HCT116 (cell line): ENCODE data around the gene TTC21B. TPM values are rescaled to one million over a fixed set of nuclear protein-coding genes. Genes with fewer than 3 reads are reported as not detected.

Source experiments
- ATAC-seq: fragments of 200-7000 bp; cut with Tn5 transposase; 2 replicates; pipeline ENCODE4 v1.9.1; 2020; ENCODE audit warnings: mild to moderate bottlenecking, moderate library complexity
- Bru-seq: library from RNA; stranded (reverse); fragments of 400-500 nt; gene quantifications from one replicate; lab custom pipeline; 2021; lab: Mats Ljungman, UMichigan
- BruChase-seq, 2 experiments: library from RNA; stranded (reverse); fragments of 400-500 nt; gene quantifications; one replicate each; lab custom pipeline; 2021; lab: Mats Ljungman, UMichigan
- BruUV-seq: library from RNA; stranded (reverse); fragments of 400-500 nt; replicated peaks from 2 replicates; lab custom pipeline; 2021; lab: Mats Ljungman, UMichigan
- CTCF ChIA-PET: fragments of 300-600 bp; sonication (Branson Sonifier 250); formaldehyde crosslinking; loops from one replicate; lab custom pipeline; 2021; ENCODE audit warnings: antibody characterized with exemption; lab: Charles Lee
- POLR2A ChIA-PET: fragments of 300-600, 350-600 bp; sonication (Branson Sonifier 250); formaldehyde crosslinking; loops from one replicate; lab custom pipeline; 2021; ENCODE audit warnings: antibody characterized with exemption; lab: Charles Lee
- RAD21 ChIA-PET, 2 experiments: fragments of 300-600 bp; sonication (Branson Sonifier 250); formaldehyde crosslinking; loops; one replicate each; lab custom pipeline; 2023; ENCODE audit warnings: low total read pairs in 2 of 2; ENCODE audit not compliant: uncharacterized antibody in 2 of 2, unreplicated experiment in 2 of 2, low non-redundant PET in 1 of 2; lab: Charles Lee
- DNase-seq: peaks from one replicate; pipeline ENCODE4 v3.0.0-alpha.2; 2010; ENCODE audit warnings: low read depth, low spot score
- H2AFZ ChIP-seq: fragments of 200-600 bp; shearing (Covaris generic), sonication (generic); 2 replicates; pipeline ENCODE4 v1.6.1; 2017; ENCODE audit warnings: low read depth, mixed run types, mixed read lengths, antibody characterized with exemption, low read length; ENCODE audit not compliant: poor library complexity, severe bottlenecking
- H3K27ac ChIP-seq: 2 replicates; pipeline ENCODE4 v1.5.1; 2012; ENCODE audit warnings: low read depth, low read length
- H3K27me3 ChIP-seq: fragments of 200-600 bp; sonication (generic); 2 replicates; pipeline ENCODE4 v1.6.1; 2016; ENCODE audit warnings: mixed run types, low read length, mixed read lengths; ENCODE audit not compliant: insufficient read depth
- H3K36me3 ChIP-seq, 2 experiments: fragments of 200-500 bp in 1 of 2; fragments of 200-600 bp in 1 of 2; sonication (Bioruptor generic) in 1 of 2; sonication (generic) in 1 of 2; 2 replicates each; pipeline versions ENCODE4 v1.5.1 to v1.6.1; 2014 to 2016; ENCODE audit warnings: low read length in 2 of 2, inconsistent platforms in 1 of 2, mixed read lengths in 1 of 2, mixed run types in 1 of 2; ENCODE audit not compliant: insufficient read depth in 2 of 2, control insufficient read depth in 1 of 2
- H3K4me1 ChIP-seq, 2 experiments: fragments of 200-600 bp in 1 of 2; sonication (generic) in 1 of 2; 2 replicates each; pipeline versions ENCODE4 v1.5.1 to v1.6.1; 2012 to 2017; ENCODE audit warnings: low read length in 2 of 2, inconsistent platforms in 1 of 2, mild to moderate bottlenecking in 1 of 2, mixed read lengths in 1 of 2, mixed run types in 1 of 2, moderate library complexity in 1 of 2; ENCODE audit not compliant: insufficient read depth in 2 of 2, control insufficient read depth in 1 of 2
- H3K4me2 ChIP-seq: fragments of 200-600 bp; sonication (generic); 2 replicates; pipeline ENCODE4 v1.6.1; 2017; ENCODE audit warnings: mixed run types, low read length, mixed read lengths
- H3K4me3 ChIP-seq, 2 experiments: fragments of 200-600 bp in 1 of 2; sonication (generic) in 1 of 2; replicated peaks in 1 of 2; 2 replicates each; pipeline ENCODE4 v1.5.1; 2011 to 2016; ENCODE audit warnings: low read length in 2 of 2, control low read depth in 1 of 2, low read depth in 1 of 2, mild to moderate bottlenecking in 1 of 2, mixed read lengths in 1 of 2, mixed run types in 1 of 2
- H3K79me2 ChIP-seq: fragments of 200-600 bp; sonication (generic); 2 replicates; pipeline ENCODE4 v1.6.1; 2017; ENCODE audit warnings: mild to moderate bottlenecking, mixed run types, low read length, moderate library complexity, mixed read lengths; ENCODE audit not compliant: insufficient read depth
- H3K9ac ChIP-seq: fragments of 200-600 bp; sonication (generic); 2 replicates; pipeline ENCODE4 v1.6.1; 2016; ENCODE audit warnings: low read length, mixed read lengths
- H3K9me2 ChIP-seq: fragments of 200-600 bp; sonication (generic), shearing (Covaris generic); 2 replicates; pipeline ENCODE4 v1.6.1; 2017; ENCODE audit warnings: mixed run types, mild to moderate bottlenecking, moderate library complexity; ENCODE audit not compliant: insufficient read depth
- H3K9me3 ChIP-seq, 2 experiments: fragments of 200-500 bp in 1 of 2; fragments of 200-600 bp in 1 of 2; sonication (Bioruptor generic) in 1 of 2; sonication (generic) in 1 of 2; 2 replicates each; pipeline ENCODE4 v1.6.1; 2014 to 2017; ENCODE audit warnings: low read length in 2 of 2, mixed read lengths in 2 of 2, inconsistent platforms in 1 of 2, low read depth in 1 of 2, mild to moderate bottlenecking in 1 of 2, mixed run types in 1 of 2, moderate library complexity in 1 of 2; ENCODE audit not compliant: control insufficient read depth in 1 of 2, insufficient read depth in 1 of 2
- H4K20me1 ChIP-seq: fragments of 200-600 bp; sonication (generic), shearing (Covaris generic); 2 replicates; pipeline ENCODE4 v1.6.1; 2017; ENCODE audit warnings: mixed run types, mild to moderate bottlenecking, moderate library complexity; ENCODE audit not compliant: insufficient read depth
- CBX3 ChIP-seq: IDR thresholded peaks from 2 replicates; pipeline ENCODE4 v1.6.1; 2012; ENCODE audit warnings: low read depth
- CEBPB ChIP-seq: IDR thresholded peaks from 2 replicates; pipeline ENCODE4 v1.6.1; 2012; ENCODE audit warnings: low read depth
- EGR1 ChIP-seq: IDR thresholded peaks from 2 replicates; pipeline ENCODE4 v1.6.1; 2012; ENCODE audit warnings: low read depth
- EZH2 ChIP-seq: fragments of 200-600 bp; sonication (generic); IDR thresholded peaks from 2 replicates; pipeline ENCODE4 v1.6.1; 2017; ENCODE audit warnings: antibody characterized with exemption, mixed run types
- POLR2AphosphoS5 ChIP-seq: IDR thresholded peaks from 2 replicates; pipeline ENCODE4 v1.6.1; 2011; ENCODE audit warnings: mild to moderate bottlenecking, low read depth, low read length, moderate library complexity
- RAD21 ChIP-seq: IDR thresholded peaks from 2 replicates; pipeline ENCODE4 v1.6.1; 2012; ENCODE audit warnings: low read depth, mild to moderate bottlenecking
- SIN3A ChIP-seq: IDR thresholded peaks from 2 replicates; pipeline ENCODE4 v1.6.1; 2012; ENCODE audit warnings: low read depth
- SP1 ChIP-seq: IDR thresholded peaks from 2 replicates; pipeline ENCODE4 v1.6.1; 2012; ENCODE audit warnings: low read depth
- YY1 ChIP-seq: IDR thresholded peaks from 2 replicates; pipeline ENCODE4 v1.6.1; 2011; ENCODE audit warnings: low read length, low read depth, moderate library complexity, mild to moderate bottlenecking; ENCODE audit not compliant: insufficient replicate concordance; ENCODE audit errors: extremely low read depth
- ZFX ChIP-seq: fragments of 450-650 bp; IDR thresholded peaks from 2 replicates; pipeline ENCODE4 v1.6.1; 2017
- ZNF274 ChIP-seq: fragments of 200-500 bp; sonication (Bioruptor generic); IDR thresholded peaks from 2 replicates; pipeline ENCODE4 v1.6.1; 2014; ENCODE audit warnings: mild to moderate bottlenecking, low read depth, low read length, inconsistent platforms
- intact Hi-C: fragments of 100-400 bp; cut with micrococcal nuclease; formaldehyde crosslinking; loops from 2 replicates; pipeline ENCODE4 v1.10.0; 2022
- long read RNA-seq: library from polyadenylated mRNA; unstranded; transcript quantifications from one replicate; pipeline ENCODE4 v2.0.0, GENCODE V29; 2021; ENCODE audit not compliant: unreplicated experiment
- polyA plus RNA-seq: library from polyadenylated mRNA; unstranded; fragments of >200 nt; gene quantifications from 2 replicates; pipeline ENCODE4 v1.2.1, GENCODE V29; 2012; ENCODE audit warnings: missing spikeins
- total RNA-seq: library from RNA; stranded (reverse); gene quantifications from one replicate; pipeline ENCODE4 v1.2.1, GENCODE V29; 2021; ENCODE audit not compliant: unreplicated experiment
- TF ChIP-seq, protein P1 (sequence below), 3 experiments: fragments of 200-600 bp in 1 of 3; sonication (generic) in 1 of 3; IDR thresholded peaks in 2 of 3; conservative IDR thresholded peaks in 1 of 3; 2 replicates each; pipeline ENCODE4 v1.5.1; 2012 to 2017; ENCODE audit warnings: low read depth in 2 of 3, low read length in 2 of 3, antibody characterized with exemption in 1 of 3, borderline replicate concordance in 1 of 3, control low read depth in 1 of 3, mild to moderate bottlenecking in 1 of 3, mixed read lengths in 1 of 3, mixed run types in 1 of 3, moderate library complexity in 1 of 3; ENCODE audit not compliant: insufficient read depth in 1 of 3
- TF ChIP-seq, protein P2 (sequence below): IDR thresholded peaks from 2 replicates; pipeline ENCODE4 v1.6.1; 2012
- TF ChIP-seq, protein P3 (sequence below): IDR thresholded peaks from 2 replicates; pipeline ENCODE4 v1.6.1; 2011; ENCODE audit warnings: mild to moderate bottlenecking, low read length, moderate library complexity; ENCODE audit not compliant: insufficient replicate concordance; ENCODE audit errors: extremely low read depth
- TF ChIP-seq, protein P4 (sequence below): IDR thresholded peaks from 2 replicates; pipeline ENCODE4 v1.6.1; 2012; ENCODE audit warnings: low read depth

The TTC21B gene
- 12.2 TPM for total RNA-seq
- polyA plus RNA-seq = 5.3 and 6.8 TPM in 2 replicates
- Bru-seq, nascent RNA = percentile 69 among the genes with signal in this experiment
- BruChase-seq, experiment 1, labeled RNA remaining after a 6-hour chase = percentile 57 among the genes with signal in this experiment
- percentile 71 among the genes with signal in this experiment for BruChase-seq, experiment 2, labeled RNA remaining after a 2-hour chase
- long read RNA-seq, full-length matches to known transcripts = 14 of 23 reads
- long read RNA-seq, partial matches to known transcripts = 5 of 23 reads
- long read RNA-seq, other reads (novel, unspliced or antisense) = 4 of 23 reads

DNA sequence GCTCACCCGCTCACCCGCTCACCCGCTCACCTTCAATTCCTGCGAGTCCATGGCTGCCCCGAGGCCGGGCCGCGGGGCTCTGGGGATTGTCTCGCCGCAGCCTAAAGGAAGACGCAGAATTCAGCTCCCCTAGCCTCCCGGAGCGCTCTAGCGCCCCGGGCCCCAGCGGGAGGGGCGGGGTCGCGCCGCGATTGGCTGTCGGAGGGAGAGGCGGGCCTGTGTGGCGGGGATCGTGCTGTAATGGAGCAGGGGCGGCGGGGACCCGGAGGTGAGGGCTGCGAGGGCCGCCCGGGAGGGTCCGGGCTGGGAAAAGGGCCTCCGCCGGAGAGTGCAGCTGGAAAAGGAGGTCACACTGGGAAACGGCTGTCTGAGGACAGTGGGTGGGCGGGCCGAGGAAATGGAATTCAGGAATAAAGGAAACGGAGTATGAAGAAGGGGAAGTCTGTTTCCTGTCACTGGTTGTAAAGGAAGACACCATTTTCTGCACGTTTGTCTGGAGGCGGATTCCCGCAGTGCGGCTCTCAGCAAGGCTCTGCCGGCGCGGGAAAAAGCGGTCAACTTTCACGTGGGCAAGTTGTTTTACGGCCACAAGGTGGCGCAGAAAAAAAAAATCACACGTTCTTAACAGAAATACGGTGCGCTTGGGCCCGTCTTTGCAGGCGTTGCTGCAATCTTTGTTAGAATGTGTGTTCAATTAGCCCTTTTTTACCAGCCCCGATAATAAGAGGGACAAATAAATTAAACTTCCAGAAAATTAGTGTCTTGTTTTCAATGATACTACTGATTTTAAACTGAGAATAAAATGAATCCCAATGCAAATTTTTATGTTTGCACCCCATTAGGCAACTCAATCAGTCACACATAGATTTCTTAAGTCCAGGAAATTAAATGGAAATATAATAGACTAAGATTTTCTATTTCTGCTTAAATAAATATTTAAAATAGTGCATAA lies at the start of gene TTC21B:
Gene TTC21B, minus strand, starts transcription at position 122 of the 952 bp plus-strand sequence. Its CDS starts 71 bp downstream, at position 51.
- Histone ChIP-seq H2AFZ (peak within 1 kb of the TSS; percentile 92), H3K27ac (peak within 1 kb of the TSS; percentile 31; the same call in 1 of the 2 replicates), H3K27me3 (no peaks in the 10 kb centered on the region), H4K20me1 (no peaks in the 10 kb centered on the region), H3K9me3 (no peaks in the 10 kb centered on the region), H3K4me2 (peak within 1 kb of the TSS; percentile 73), H3K36me3 (no peaks in the 10 kb centered on the region; a peak in 1 of 4 replicates), H3K4me3 (peak within 1 kb of the TSS; percentile 66 to 75), H3K9me2 (no peaks in the 10 kb centered on the region; the same call in 1 of the 2 replicates), H3K9ac (peak within 1 kb of the TSS; percentile 60), H3K79me2 (peaks cover 26% of the 10 kb centered on the region), H3K4me1 (peaks cover 0 to 15% of the 10 kb centered on the region in 2 experiments; a peak in 2 of 4 replicates)
- ATAC-seq = peak; percentile 95
- CTCF ChIA-PET = interaction anchor here (0.8 to 3.6 kb wide), 8 partner anchors 9 to 660 kb away, joined by 3 to 26 read pairs (median 4); partner anchors contain the start of gene SCN1A
- POLR2A ChIA-PET = interaction anchor here (0.7 to 1.3 kb wide), 2 partner anchors 9 to 174 kb away, joined by 3 to 6 read pairs; partner anchors contain the start of gene SCN1A
- BruUV-seq = no TSS peak
- intact Hi-C loops = loop anchor here (1.0 to 5.0 kb wide), 3 partner anchors 162 to 463 kb away; partner anchors contain the start of genes GALNT3 and SCN1A
- peak; percentile 92 for DNase-seq
- RAD21 ChIA-PET = no interaction called here
- TF ChIP-seq, protein P1, sequence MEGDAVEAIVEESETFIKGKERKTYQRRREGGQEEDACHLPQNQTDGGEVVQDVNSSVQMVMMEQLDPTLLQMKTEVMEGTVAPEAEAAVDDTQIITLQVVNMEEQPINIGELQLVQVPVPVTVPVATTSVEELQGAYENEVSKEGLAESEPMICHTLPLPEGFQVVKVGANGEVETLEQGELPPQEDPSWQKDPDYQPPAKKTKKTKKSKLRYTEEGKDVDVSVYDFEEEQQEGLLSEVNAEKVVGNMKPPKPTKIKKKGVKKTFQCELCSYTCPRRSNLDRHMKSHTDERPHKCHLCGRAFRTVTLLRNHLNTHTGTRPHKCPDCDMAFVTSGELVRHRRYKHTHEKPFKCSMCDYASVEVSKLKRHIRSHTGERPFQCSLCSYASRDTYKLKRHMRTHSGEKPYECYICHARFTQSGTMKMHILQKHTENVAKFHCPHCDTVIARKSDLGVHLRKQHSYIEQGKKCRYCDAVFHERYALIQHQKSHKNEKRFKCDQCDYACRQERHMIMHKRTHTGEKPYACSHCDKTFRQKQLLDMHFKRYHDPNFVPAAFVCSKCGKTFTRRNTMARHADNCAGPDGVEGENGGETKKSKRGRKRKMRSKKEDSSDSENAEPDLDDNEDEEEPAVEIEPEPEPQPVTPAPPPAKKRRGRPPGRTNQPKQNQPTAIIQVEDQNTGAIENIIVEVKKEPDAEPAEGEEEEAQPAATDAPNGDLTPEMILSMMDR (IDR thresholded peaks at IDR 0.05 in 2 of 3, conservative IDR thresholded peaks at IDR 0.05 in 1 of 3; ENCODE audit: borderline replicate concordance in 1 of 3, insufficient read depth in 1 of 3, low read depth in 2 of 3, low read length in 2 of 3) = peak; percentile 65 to 74 (median 71)
- TF ChIP-seq, protein P2, sequence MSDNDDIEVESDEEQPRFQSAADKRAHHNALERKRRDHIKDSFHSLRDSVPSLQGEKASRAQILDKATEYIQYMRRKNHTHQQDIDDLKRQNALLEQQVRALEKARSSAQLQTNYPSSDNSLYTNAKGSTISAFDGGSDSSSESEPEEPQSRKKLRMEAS = peak; percentile 91
- TF ChIP-seq ZFX (peak; percentile 63), RAD21 (peak; percentile 57), EZH2 (no peak), SIN3A (peak; percentile 60), CEBPB (no peak), POLR2AphosphoS5 (peak; percentile 78), CBX3 (peak; percentile 52; the same call in 1 of the 2 replicates), YY1 (peak; percentile 23), EGR1 (peak; percentile 67), SP1 (peak; percentile 86), ZNF274 (no peak)
- TF ChIP-seq, protein P3, sequence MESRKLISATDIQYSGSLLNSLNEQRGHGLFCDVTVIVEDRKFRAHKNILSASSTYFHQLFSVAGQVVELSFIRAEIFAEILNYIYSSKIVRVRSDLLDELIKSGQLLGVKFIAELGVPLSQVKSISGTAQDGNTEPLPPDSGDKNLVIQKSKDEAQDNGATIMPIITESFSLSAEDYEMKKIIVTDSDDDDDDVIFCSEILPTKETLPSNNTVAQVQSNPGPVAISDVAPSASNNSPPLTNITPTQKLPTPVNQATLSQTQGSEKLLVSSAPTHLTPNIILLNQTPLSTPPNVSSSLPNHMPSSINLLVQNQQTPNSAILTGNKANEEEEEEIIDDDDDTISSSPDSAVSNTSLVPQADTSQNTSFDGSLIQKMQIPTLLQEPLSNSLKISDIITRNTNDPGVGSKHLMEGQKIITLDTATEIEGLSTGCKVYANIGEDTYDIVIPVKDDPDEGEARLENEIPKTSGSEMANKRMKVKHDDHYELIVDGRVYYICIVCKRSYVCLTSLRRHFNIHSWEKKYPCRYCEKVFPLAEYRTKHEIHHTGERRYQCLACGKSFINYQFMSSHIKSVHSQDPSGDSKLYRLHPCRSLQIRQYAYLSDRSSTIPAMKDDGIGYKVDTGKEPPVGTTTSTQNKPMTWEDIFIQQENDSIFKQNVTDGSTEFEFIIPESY = no peak
- TF ChIP-seq, protein P4, sequence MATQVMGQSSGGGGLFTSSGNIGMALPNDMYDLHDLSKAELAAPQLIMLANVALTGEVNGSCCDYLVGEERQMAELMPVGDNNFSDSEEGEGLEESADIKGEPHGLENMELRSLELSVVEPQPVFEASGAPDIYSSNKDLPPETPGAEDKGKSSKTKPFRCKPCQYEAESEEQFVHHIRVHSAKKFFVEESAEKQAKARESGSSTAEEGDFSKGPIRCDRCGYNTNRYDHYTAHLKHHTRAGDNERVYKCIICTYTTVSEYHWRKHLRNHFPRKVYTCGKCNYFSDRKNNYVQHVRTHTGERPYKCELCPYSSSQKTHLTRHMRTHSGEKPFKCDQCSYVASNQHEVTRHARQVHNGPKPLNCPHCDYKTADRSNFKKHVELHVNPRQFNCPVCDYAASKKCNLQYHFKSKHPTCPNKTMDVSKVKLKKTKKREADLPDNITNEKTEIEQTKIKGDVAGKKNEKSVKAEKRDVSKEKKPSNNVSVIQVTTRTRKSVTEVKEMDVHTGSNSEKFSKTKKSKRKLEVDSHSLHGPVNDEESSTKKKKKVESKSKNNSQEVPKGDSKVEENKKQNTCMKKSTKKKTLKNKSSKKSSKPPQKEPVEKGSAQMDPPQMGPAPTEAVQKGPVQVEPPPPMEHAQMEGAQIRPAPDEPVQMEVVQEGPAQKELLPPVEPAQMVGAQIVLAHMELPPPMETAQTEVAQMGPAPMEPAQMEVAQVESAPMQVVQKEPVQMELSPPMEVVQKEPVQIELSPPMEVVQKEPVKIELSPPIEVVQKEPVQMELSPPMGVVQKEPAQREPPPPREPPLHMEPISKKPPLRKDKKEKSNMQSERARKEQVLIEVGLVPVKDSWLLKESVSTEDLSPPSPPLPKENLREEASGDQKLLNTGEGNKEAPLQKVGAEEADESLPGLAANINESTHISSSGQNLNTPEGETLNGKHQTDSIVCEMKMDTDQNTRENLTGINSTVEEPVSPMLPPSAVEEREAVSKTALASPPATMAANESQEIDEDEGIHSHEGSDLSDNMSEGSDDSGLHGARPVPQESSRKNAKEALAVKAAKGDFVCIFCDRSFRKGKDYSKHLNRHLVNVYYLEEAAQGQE = no peak
